ENCODE measurements around the gene SAP25.
A peak's percentile ranks its signal among the peaks of the same experiment; 100 is the strongest.
"Not testable (repeated sequence)": the region's sequence is repeated elsewhere in the genome, so short reads cannot be mapped to it uniquely, and the experiment has no call there.

SAP25 gene

DNA sequence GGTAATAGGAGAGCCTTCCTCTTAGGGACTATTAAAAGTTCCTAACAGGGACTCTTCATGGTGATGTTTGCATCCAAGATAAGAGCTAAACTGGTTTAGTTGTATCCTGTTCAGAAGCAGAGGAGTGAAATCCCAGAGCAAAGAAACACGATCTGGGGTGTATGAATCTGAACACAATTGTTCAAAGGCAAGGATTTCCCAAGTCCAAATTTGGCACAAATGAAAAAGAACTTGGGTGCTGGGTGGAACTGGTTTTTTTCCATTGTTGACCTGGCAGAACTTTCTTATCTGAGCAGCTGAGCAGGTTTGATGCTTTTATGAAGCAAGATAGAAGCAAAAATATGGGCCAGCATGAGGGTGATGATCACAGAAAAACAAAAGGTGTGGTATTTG is 28.7 kb downstream of the SAP25 start:
- DNase-seq: no peak
- in situ Hi-C loops (cut with HindIII; ENCODE audit: low pct_ligation_motif_present, low pct_unique_long_range_greater_than_20kb, low sequenced_read_pairs): no loop called here

DNA sequence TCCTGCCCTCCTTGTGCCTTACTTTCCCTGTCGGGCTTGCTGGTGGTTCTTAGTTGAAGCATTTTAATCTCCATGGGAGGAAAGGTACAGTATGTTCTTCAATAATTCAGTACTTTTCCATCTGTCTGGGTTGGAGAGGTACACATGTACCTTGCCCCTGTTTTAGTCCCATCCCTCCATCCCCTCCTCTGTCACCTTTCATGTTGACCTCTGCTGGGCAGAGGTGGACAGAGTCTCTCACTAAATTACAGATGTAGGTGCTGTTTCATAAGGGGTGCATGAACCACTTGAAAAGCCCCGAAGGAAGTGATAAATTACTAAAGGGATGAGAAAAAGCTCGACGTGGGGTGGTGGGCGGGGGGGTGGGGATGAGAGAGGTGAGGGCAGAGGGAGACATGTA is 29.3 kb downstream of the SAP25 start:
- no peak for DNase-seq
- in situ Hi-C loops (cut with HindIII; ENCODE audit: low pct_ligation_motif_present, low pct_unique_long_range_greater_than_20kb, low sequenced_read_pairs): no loop called here

DNA sequence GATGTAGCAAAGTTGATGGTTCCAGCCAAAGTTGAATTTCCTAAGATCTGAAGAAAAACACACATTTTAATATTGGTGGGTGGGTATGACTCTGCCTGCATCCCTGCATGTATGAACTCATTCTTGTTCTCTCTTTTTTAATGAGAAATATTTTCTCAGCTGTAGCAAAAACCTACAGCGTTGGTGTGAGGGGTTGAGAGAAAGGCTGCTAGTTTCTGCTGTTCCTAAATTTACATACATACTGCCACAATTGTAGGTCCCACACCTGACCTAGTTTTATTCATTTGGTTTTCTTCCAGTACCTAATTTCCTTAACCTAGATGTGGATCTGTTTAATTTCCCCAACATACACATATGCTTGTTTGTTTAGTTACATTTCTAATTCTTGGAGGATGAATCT is 30.1 kb downstream of the SAP25 start:
- DNase-seq: no peak
- in situ Hi-C loops (cut with HindIII; ENCODE audit: low pct_ligation_motif_present, low pct_unique_long_range_greater_than_20kb, low sequenced_read_pairs): no loop called here

DNA sequence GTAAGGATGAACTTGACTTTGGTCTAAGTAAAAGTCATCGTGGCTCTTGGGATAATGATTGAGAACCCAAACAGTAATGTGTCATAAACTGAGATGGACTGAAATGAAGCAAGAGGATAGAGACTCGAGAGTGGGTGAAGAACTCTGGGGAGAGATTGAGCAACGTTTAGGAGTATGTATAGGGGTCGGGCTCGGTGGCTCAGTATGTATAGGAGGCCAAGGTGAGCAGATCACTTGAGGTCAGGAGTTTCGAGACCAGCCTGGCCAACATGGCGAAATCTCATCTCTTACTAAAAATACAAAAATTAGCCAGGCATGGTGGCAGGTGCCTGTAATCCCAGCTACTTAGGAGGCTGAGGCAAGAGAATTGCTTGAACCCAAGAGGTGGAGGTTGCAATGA is 32.4 kb downstream of the SAP25 start:
- in situ Hi-C loops (cut with HindIII; ENCODE audit: low pct_ligation_motif_present, low pct_unique_long_range_greater_than_20kb, low sequenced_read_pairs): not testable (repeated sequence)

DNA sequence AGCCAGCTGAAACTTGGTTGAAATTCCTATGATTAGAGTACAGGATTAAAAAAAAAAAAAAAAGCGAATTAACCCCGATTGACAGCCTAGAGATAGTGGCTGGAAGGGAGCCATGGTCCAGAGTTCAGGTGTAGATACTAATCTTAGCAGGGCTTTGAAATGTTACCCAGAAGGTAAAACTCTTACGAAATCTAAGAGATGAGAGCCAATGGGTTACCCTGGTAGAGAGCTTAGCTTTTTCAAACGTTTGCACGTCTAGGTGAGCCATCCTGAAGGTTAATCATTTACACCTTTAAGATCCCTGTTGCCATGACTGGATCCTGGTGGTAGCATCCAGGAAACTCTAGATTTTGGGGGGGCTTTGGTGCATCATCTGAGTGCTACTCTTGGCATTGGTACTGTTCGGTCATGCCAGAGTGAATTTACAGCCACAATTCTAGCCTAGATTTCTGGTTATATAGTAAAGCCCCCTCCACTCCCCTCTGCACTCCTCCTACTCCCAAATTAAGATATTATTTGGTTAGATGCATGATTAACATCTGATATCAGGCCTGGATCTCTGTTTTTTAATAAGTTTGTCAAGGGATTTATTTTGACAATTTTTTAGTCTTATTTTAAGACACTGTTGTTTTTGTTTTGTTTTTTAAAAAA is 33.5 kb downstream of the SAP25 start:
- peak; percentile 28 for DNase-seq
- in situ Hi-C loops (cut with HindIII; ENCODE audit: low pct_ligation_motif_present, low pct_unique_long_range_greater_than_20kb, low sequenced_read_pairs): no loop called here

More for the DNA sequence above, 32.4 kb downstream of the SAP25 start:
- not testable (repeated sequence) for DNase-seq

DNA sequence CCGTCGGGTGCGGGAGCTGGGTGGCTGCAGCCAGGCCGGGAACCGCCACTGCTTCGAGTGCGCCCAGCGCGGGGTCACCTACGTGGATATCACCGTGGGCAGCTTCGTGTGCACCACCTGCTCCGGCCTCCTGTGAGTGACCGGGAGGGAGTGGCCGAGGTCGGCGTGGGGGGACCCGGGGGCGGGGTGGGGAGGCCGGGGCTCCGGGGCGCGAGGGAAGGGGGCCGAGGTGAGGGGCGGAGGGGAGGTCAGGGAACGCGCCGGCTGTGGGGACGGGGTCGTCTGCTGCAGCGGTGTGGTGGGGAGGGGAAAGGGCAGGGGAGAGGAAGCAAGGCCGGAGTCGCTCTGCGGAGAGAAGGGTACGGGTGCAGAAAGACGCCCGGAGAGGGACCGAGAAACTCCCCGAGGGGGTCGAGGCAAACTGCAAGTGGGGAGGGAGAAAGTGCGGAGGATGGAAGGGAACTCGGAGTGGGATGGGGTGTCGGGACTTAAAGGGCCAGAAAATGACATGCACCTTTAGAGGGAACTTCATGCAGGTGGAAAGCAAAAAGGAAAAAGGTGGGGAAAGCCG is 34.2 kb downstream of the SAP25 start:
- DNase-seq: no peak
- in situ Hi-C loops (cut with HindIII; ENCODE audit: low pct_ligation_motif_present, low pct_unique_long_range_greater_than_20kb, low sequenced_read_pairs): no loop called here

DNA sequence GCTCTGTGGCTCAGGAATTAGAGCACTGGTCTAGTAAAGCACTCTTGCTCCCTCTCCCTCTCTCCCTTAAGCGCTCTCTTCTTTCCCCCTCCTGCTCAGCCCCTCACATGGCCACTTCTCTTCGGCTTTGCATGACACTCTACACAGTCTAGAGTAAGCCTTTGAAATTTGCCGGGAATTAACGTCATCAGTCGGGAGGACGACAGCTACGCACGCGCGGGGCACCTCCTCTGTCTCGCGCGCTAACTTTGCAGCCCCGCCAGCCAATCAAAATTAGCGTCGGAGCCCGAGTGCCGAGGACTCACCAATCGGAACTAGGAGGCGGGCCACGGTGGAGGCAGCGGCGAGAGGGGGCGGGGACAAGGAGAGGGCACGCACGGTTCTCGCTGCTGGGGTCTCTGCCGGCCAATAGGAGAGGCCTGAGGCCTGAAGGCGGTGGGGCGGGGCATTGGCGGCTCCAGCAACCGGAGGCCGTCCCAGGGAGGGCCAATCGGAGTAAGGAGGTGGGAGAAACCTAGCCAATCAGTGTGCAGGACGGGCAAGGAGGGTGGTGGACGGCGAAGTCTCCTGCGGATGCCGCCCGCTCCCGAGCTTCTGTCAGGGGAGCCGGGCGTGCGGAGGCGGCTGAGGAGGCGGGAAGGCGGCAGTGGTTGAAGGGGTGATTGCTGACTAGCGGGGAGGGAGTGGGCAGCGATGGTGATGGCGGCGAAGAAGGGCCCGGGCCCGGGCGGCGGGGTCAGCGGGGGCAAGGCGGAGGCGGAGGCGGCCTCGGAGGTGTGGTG is 34.9 kb downstream of the SAP25 start, which contains the start of gene AGFG2:
Gene AGFG2, plus strand, starts transcription at position 550 of the 782 bp plus-strand sequence. Its CDS starts 144 bp downstream, at position 694.
- peak; percentile 100 for DNase-seq
- in situ Hi-C loops (cut with HindIII; ENCODE audit: low pct_ligation_motif_present, low pct_unique_long_range_greater_than_20kb, low sequenced_read_pairs): no loop called here

DNA sequence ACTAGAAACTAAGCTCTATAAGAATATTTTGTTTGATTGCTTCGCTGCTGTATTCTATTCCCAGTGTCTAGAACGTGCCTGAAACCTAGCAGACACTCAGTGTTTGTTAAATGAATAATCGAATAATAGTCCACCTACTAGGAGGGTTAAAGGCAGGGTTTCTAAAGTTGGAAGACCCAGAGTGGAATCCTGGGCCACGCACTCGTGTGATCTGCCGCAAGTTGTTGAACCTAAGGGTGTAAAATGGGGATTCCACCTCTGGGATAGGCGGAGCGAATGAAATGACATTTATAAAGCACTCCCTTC is 35.4 kb downstream of the SAP25 start:
- DNase-seq: no peak
- in situ Hi-C loops (cut with HindIII; ENCODE audit: low pct_ligation_motif_present, low pct_unique_long_range_greater_than_20kb, low sequenced_read_pairs): no loop called here

DNA sequence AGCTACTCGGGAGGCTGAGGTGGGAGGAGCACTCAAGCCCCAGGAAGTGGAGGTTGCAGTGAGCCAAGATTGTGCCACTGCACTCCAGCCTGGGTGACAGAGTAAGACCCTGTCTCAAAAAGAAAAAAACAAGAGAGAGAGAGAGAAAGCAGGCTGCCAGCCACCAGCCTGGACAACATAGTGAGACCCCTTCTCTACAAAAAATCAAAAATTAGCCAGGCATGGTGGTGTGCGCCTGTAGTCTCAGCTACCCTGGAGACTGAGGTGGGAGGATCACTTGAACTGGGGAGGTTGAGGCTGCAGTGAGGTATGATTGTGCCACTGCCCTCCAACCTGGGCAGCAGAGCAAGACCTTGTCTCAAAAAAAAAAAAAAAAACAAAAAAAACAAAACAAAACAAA is 37.0 kb downstream of the SAP25 start:
- DNase-seq; in situ Hi-C loops (cut with HindIII; ENCODE audit: low pct_ligation_motif_present, low pct_unique_long_range_greater_than_20kb, low sequenced_read_pairs): not testable (repeated sequence)

DNA sequence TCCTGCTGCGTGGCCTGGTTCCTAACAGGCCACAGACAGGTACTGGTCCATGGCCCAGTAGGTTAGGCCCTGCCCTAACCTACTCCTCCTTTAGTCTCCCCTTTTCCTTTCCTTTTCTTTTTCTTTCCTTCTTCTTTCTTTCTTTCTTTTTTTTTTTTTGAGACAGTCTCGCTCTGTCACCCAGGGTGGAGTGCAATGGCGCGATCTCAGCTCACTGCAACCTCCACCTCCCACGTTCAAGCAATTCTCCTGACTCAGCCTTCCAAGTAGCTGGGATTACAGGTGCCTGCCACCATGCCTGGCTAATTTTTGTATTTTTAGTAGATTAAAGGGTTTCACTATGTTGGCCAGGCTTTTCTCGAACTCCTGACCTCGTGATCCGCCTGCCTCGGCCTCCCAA is 37.7 kb downstream of the SAP25 start:
- in situ Hi-C loops (cut with HindIII; ENCODE audit: low pct_ligation_motif_present, low pct_unique_long_range_greater_than_20kb, low sequenced_read_pairs); DNase-seq: not testable (repeated sequence)

DNA sequence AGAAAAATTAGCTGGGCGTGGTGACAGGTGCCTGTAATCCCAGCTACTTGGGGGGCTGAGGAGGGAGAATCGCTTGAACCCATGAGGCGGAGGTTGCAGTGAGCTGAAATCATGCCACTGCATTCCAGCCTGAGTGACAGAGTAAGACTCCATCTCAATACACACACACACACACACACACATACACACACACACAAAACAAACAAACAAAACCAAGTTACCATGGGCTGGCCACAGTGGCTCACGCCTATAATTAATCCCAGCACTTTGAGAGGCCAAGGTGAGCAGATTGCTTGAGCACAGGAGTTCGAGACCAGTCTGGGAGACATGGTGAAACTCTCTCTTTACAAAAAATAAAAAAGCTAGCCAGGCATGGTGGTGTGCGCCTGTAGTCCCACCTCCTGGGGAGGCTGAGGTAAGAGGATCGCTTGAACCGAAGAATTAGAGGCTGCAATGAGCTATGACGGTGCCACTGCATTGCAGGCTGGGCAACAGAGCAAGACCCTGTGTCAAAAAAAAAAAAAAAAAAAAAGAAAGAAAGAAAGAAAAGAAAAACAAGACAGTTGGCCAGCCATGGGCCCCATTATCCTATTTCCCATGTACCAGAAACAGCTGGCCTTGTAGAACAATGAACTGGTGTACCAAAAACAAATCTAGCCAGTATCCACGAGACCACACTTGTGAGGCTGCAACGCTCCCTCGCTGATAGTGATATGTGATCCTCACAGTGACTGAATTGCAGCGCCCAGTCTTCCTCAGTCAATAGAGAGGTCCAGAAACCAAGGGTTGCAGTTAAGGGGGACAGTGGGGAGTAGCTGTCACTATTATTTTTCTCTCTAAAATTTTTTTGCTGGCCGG is 41.3 kb downstream of the SAP25 start:
- no peak for DNase-seq
- in situ Hi-C loops (cut with HindIII; ENCODE audit: low pct_ligation_motif_present, low pct_unique_long_range_greater_than_20kb, low sequenced_read_pairs): no loop called here

DNA sequence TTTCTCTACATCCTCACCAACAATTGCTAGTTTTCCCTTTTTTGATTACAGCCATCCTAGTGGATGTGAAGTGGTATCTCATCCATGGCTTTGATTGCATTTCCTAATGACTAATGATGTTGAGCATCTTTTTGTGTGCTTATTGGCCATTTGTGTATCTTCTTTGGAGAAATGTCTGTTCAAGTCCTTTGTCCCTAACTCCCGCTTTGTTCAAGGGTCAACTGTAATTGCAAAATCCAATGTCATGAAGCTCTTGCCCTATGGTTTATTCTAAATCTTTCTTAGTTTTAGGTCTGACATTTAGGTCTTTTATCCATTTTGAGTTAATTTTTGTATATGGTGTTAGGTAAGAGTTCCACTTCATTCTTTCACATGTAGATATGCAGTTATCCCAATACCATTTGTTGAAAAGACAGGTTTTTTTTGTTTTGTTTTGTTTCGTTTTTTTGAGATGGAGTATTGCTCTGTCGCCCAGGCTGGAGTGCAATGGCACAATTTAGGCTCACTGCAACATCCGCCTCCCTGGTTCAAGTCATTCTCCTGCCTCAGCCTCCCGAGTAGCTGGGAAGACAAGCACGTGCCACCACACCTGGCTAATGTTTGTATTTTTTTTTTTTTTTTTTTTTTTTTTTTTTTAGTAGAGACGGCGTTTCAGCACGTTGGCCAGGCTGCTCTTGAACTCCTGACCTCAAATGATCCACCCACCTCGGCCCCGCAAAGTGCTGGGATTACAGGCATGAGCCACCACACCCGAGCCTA is 45.4 kb downstream of the SAP25 start:
- in situ Hi-C loops (cut with HindIII; ENCODE audit: low pct_ligation_motif_present, low pct_unique_long_range_greater_than_20kb, low sequenced_read_pairs); DNase-seq: not testable (repeated sequence)

DNA sequence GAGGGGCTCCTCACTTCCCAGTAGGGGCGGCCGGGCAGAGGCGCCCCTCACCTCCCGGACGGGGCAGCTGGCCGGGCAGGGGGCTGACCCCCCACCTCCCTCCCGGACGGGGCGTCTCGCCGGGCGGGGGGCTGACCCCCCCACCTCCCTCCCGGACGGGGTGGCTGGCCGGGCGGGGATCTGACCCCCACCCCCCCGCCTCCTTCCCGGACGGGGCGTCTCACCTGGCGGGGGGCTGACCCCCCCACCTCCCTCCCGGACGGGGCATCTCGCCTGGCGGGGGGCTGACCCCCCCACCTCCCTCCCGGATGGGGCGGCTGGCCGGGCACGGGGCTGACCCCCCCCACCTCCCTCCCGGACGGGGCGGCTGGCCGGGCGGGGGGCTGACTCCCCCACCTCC is 50.5 kb downstream of the SAP25 start:
- not testable (repeated sequence) for DNase-seq

More for the DNA sequence above, 50.5 kb downstream of the SAP25 start:
- in situ Hi-C loops (cut with HindIII; ENCODE audit: low pct_ligation_motif_present, low pct_unique_long_range_greater_than_20kb, low sequenced_read_pairs): not testable (repeated sequence)

Data from ACHN (cell line).